H1 (cell line): ENCODE data around the gene BBS9. TPM values are rescaled to one million over a fixed set of nuclear protein-coding genes. Genes with fewer than 3 reads are reported as not detected.

Source experiments
- BRCA1 ChIP-seq: IDR thresholded peaks from 2 replicates; pipeline ENCODE4 v1.6.1; 2012; ENCODE audit warnings: low read depth, low read length, improper control_type of control experiment
- RXRA ChIP-seq: IDR thresholded peaks from 2 replicates; pipeline ENCODE4 v1.6.1; 2011; ENCODE audit warnings: low read depth, mild to moderate bottlenecking, low read length, moderate library complexity; ENCODE audit not compliant: insufficient read depth
- TAF7 ChIP-seq: optimal IDR thresholded peaks from 2 replicates; pipeline ENCODE3; 2011; ENCODE audit warnings: low read depth, mild to moderate bottlenecking, inconsistent platforms, low read length, moderate library complexity, borderline replicate concordance
- TEAD4 ChIP-seq: IDR thresholded peaks from 2 replicates; pipeline ENCODE4 v1.6.1; 2012; ENCODE audit warnings: low read depth, low read length, inconsistent platforms, mixed read lengths
- polyA plus RNA-seq, 7 experiments: library from polyadenylated mRNA; depleted of rRNA in 3 of 7; stranded (reverse) in 5 of 7; unstranded in 2 of 7; fragments of >200 nt in 5 of 7; fragments of 200-250 nt in 2 of 7; gene quantifications; 1 replicate in 5 of 7; 2 replicates in 1 of 7; 4 replicates in 1 of 7; pipeline versions ENCODE4 v1.2.1 to v1.2.3, GENCODE V29; 2011 to 2013; ENCODE audit warnings: missing spikeins in 2 of 7, mixed read lengths in 2 of 7
- total RNA-seq: library from RNA; stranded (reverse); fragmentation: NEBNext Ultra II Directional; extraction: Animal tissue kit (Norgen Biotek cat#: 25700); gene quantifications from 2 replicates; pipeline ENCODE4 v1.2.1, GENCODE V29; 2021
- TF ChIP-seq, protein P1 (sequence below): fragments of 300-600 bp; sonication (generic); IDR thresholded peaks from 2 replicates; pipeline ENCODE4 v1.7.1; 2012; ENCODE audit warnings: low read length, moderate library complexity, mild to moderate bottlenecking, inconsistent platforms; ENCODE audit not compliant: insufficient replicate concordance
- TF ChIP-seq, protein P2 (sequence below): IDR thresholded peaks from 2 replicates; pipeline ENCODE4 v1.6.1; 2011; ENCODE audit warnings: low read depth, mild to moderate bottlenecking, low read length; ENCODE audit not compliant: insufficient read depth

Gene BBS9
- total and polyA plus RNA-seq, 2 of the 8 experiments (the other 6 are each of a cell fraction or from before 2014, with no cell fraction given): 22.3 to 37.0 TPM

DNA sequence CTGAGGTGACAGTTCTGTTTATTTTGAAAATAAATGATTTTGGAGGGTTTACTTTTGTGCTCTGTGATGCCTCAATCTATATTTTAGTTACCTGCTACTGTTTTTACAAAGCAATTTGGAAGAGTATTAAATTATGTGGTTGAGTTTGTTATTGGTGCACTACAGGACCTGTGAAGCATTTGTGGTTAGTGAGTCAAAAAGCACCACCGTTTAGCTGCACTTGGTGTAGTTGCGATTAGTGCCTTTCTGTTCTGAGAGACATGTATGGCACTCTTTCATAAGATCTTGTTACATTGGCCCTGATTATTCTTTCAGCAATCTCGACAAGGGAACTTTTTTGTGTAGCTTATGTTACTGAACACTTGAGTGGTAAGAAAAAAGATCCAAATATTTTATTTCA is 132.2 kb downstream of the BBS9 start (continued):
- TF ChIP-seq, protein P1, sequence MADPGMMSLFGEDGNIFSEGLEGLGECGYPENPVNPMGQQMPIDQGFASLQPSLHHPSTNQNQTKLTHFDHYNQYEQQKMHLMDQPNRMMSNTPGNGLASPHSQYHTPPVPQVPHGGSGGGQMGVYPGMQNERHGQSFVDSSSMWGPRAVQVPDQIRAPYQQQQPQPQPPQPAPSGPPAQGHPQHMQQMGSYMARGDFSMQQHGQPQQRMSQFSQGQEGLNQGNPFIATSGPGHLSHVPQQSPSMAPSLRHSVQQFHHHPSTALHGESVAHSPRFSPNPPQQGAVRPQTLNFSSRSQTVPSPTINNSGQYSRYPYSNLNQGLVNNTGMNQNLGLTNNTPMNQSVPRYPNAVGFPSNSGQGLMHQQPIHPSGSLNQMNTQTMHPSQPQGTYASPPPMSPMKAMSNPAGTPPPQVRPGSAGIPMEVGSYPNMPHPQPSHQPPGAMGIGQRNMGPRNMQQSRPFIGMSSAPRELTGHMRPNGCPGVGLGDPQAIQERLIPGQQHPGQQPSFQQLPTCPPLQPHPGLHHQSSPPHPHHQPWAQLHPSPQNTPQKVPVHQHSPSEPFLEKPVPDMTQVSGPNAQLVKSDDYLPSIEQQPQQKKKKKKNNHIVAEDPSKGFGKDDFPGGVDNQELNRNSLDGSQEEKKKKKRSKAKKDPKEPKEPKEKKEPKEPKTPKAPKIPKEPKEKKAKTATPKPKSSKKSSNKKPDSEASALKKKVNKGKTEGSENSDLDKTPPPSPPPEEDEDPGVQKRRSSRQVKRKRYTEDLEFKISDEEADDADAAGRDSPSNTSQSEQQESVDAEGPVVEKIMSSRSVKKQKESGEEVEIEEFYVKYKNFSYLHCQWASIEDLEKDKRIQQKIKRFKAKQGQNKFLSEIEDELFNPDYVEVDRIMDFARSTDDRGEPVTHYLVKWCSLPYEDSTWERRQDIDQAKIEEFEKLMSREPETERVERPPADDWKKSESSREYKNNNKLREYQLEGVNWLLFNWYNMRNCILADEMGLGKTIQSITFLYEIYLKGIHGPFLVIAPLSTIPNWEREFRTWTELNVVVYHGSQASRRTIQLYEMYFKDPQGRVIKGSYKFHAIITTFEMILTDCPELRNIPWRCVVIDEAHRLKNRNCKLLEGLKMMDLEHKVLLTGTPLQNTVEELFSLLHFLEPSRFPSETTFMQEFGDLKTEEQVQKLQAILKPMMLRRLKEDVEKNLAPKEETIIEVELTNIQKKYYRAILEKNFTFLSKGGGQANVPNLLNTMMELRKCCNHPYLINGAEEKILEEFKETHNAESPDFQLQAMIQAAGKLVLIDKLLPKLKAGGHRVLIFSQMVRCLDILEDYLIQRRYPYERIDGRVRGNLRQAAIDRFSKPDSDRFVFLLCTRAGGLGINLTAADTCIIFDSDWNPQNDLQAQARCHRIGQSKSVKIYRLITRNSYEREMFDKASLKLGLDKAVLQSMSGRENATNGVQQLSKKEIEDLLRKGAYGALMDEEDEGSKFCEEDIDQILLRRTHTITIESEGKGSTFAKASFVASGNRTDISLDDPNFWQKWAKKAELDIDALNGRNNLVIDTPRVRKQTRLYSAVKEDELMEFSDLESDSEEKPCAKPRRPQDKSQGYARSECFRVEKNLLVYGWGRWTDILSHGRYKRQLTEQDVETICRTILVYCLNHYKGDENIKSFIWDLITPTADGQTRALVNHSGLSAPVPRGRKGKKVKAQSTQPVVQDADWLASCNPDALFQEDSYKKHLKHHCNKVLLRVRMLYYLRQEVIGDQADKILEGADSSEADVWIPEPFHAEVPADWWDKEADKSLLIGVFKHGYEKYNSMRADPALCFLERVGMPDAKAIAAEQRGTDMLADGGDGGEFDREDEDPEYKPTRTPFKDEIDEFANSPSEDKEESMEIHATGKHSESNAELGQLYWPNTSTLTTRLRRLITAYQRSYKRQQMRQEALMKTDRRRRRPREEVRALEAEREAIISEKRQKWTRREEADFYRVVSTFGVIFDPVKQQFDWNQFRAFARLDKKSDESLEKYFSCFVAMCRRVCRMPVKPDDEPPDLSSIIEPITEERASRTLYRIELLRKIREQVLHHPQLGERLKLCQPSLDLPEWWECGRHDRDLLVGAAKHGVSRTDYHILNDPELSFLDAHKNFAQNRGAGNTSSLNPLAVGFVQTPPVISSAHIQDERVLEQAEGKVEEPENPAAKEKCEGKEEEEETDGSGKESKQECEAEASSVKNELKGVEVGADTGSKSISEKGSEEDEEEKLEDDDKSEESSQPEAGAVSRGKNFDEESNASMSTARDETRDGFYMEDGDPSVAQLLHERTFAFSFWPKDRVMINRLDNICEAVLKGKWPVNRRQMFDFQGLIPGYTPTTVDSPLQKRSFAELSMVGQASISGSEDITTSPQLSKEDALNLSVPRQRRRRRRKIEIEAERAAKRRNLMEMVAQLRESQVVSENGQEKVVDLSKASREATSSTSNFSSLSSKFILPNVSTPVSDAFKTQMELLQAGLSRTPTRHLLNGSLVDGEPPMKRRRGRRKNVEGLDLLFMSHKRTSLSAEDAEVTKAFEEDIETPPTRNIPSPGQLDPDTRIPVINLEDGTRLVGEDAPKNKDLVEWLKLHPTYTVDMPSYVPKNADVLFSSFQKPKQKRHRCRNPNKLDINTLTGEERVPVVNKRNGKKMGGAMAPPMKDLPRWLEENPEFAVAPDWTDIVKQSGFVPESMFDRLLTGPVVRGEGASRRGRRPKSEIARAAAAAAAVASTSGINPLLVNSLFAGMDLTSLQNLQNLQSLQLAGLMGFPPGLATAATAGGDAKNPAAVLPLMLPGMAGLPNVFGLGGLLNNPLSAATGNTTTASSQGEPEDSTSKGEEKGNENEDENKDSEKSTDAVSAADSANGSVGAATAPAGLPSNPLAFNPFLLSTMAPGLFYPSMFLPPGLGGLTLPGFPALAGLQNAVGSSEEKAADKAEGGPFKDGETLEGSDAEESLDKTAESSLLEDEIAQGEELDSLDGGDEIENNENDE: no peak
- no peak for TF ChIP-seq BRCA1
- TF ChIP-seq, protein P2, sequence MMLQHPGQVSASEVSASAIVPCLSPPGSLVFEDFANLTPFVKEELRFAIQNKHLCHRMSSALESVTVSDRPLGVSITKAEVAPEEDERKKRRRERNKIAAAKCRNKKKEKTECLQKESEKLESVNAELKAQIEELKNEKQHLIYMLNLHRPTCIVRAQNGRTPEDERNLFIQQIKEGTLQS: no peak
- TF ChIP-seq TAF7: no peak
- TF ChIP-seq TEAD4: no peak
- TF ChIP-seq RXRA: no peak
- TF ChIP-seq, all 59 proteins: peak for 0
